ENCODE results near the gene ARFGEF3.

Gene ARFGEF3

GRCh38 chr6:138160329-138161087 is 1.2 kb upstream of the ARFGEF3 start:
- FAIRE-seq (no peak), DNase-seq (ENCODE audit: insufficient read length, low spot score) (no peak)

GRCh38 chr6:138161088-138161337 is 726 bp upstream of the ARFGEF3 start:
- no peak for FAIRE-seq
- DNase-seq (ENCODE audit: insufficient read length, low spot score) = no peak

GRCh38 chr6:138162111-138162954 is 594 bp downstream of the ARFGEF3 start:
- FAIRE-seq = no peak
- no peak for DNase-seq (ENCODE audit: insufficient read length, low spot score)

- DNase-seq (ENCODE audit: insufficient read length, low spot score) = no peak
- no peak for FAIRE-seq
These were observed 1.3 kb downstream of the ARFGEF3 start for GRCh38 chr6:138162955-138163575.

- no peak for FAIRE-seq
- no peak for DNase-seq (ENCODE audit: insufficient read length, low spot score)
These were observed 13.9 kb downstream of the ARFGEF3 start for GRCh38 chr6:138175596-138175995.

GRCh38 chr6:138176652-138177232 is 15.0 kb downstream of the ARFGEF3 start:
- FAIRE-seq (no peak), DNase-seq (ENCODE audit: insufficient read length, low spot score) (no peak)

- FAIRE-seq = no peak
- no peak for DNase-seq (ENCODE audit: insufficient read length, low spot score)
These were observed 21.4 kb downstream of the ARFGEF3 start for GRCh38 chr6:138182939-138183789.

- FAIRE-seq (no peak), DNase-seq (ENCODE audit: insufficient read length, low spot score) (no peak)
These were observed 22.0 kb downstream of the ARFGEF3 start for GRCh38 chr6:138183790-138184134.

GRCh38 chr6:138184230-138184629 is 22.5 kb downstream of the ARFGEF3 start:
- DNase-seq (ENCODE audit: insufficient read length, low spot score) = no peak
- FAIRE-seq = no peak

GRCh38 chr6:138187156-138187555 is 25.4 kb downstream of the ARFGEF3 start:
- no peak for FAIRE-seq
- DNase-seq (ENCODE audit: insufficient read length, low spot score) = no peak

- DNase-seq (ENCODE audit: insufficient read length, low spot score) (no peak), FAIRE-seq (no peak)
These were observed 26.7 kb downstream of the ARFGEF3 start for GRCh38 chr6:138188278-138188941.

- FAIRE-seq (no peak), DNase-seq (ENCODE audit: insufficient read length, low spot score) (no peak)
These were observed 32.5 kb downstream of the ARFGEF3 start for GRCh38 chr6:138194287-138194686.

GRCh38 chr6:138196122-138196738 is 34.5 kb downstream of the ARFGEF3 start:
- FAIRE-seq (no peak), DNase-seq (ENCODE audit: insufficient read length, low spot score) (no peak)

- no peak for DNase-seq (ENCODE audit: insufficient read length, low spot score)
- no peak for FAIRE-seq
These were observed 35.8 kb downstream of the ARFGEF3 start for GRCh38 chr6:138197570-138197969.

GRCh38 chr6:138198430-138199091 is 36.8 kb downstream of the ARFGEF3 start:
- no peak for DNase-seq (ENCODE audit: insufficient read length, low spot score)
- FAIRE-seq = no peak

- DNase-seq (ENCODE audit: insufficient read length, low spot score) (no peak), FAIRE-seq (no peak)
These were observed 40.1 kb downstream of the ARFGEF3 start for GRCh38 chr6:138201836-138202235.

- FAIRE-seq (no peak), DNase-seq (ENCODE audit: insufficient read length, low spot score) (no peak)
These were observed 41.6 kb downstream of the ARFGEF3 start for GRCh38 chr6:138203315-138203714.

- no peak for DNase-seq (ENCODE audit: insufficient read length, low spot score)
- no peak for FAIRE-seq
These were observed 42.6 kb downstream of the ARFGEF3 start for GRCh38 chr6:138204303-138204702.

- DNase-seq (ENCODE audit: insufficient read length, low spot score) (no peak), FAIRE-seq (no peak)
These were observed 43.1 kb downstream of the ARFGEF3 start for GRCh38 chr6:138204792-138205384.

Measured in GM19239 (cell line).